Hindlimb muscle (tissue), 1 donor: ENCODE measurements around the gene SART1. TPM values are rescaled to one million over a fixed set of nuclear protein-coding genes. Genes with fewer than 3 reads are reported as not detected.
"Not testable (repeated sequence)": the region's sequence is repeated elsewhere in the genome, so short reads cannot be mapped to it uniquely, and the experiment has no call there.

Experiments used
- DNase-seq: peaks from one replicate; pipeline ENCODE4 v3.0.0-alpha.2; 2013
- polyA plus RNA-seq: library from polyadenylated mRNA; unstranded; fragments of 120-200 nt; gene quantifications from one replicate; pipeline ENCODE4 v1.2.1, GENCODE V29; 2013; ENCODE audit not compliant: insufficient read length

Gene SART1
- polyA plus RNA-seq, 1 donor, result 46.2 TPM

DNA sequence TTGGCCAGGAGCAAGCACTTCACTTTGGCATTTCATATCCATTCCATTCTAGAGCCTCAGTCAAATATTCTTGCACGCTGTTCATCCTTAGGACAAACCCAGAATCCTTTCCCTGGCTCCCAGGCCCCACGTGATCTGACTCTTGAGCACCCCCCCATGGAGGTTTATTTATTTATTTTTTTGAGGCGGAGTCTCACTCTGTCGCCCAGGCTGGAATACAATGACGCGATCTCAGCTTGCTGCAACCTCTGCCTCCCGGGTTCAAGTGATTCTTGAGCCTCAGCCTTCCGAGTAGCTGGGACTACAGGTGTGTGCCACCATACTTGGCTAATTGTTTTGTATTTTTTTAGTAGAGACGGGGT is 29.0 kb upstream of the SART1 start:
- no peak for DNase-seq

DNA sequence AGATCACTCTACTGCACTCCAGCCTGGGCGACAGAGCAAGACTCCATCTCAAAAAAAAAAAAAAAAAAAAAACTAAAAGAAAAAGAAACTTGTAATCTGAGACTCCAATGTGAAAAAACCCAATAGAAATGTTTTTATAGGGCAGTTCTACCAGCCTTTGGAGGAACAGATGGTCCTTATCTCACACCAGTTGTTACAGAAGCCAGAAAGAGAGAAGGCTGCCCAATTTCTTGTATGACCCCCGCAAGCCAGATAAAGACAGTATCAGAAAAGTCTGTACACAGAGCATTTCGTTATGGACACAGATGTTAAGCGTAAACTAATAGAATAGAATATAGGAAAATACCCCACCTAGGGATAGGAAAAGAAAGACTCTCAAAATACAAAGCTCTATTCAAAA is 27.5 kb upstream of the SART1 start:
- no peak for DNase-seq

- DNase-seq, result no peak
Observed at GRCh38 chr11:65937766-65938165, 23.8 kb upstream of the SART1 start.

GRCh38 chr11:65941720-65942310 is 19.7 kb upstream of the SART1 start:
- no peak for DNase-seq

DNA sequence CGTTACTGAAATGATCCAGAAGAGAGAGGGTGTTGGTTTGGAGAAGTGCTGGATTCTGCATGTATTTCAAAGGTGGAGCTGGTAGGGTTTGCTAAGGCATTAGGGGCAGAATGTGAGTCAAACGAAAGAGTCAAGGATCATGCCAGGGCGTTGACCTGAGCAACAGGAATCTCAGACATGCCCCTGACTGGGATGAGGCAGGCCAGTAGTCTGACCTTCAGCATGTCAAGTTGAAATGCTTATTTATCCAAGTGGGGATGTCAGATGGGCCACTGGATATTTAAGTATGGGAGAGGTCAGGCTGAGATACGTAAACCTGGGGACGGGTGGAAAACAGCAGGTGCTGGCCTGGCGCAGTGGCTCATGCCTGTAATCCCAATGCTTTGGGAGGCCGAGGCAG is 19.0 kb upstream of the SART1 start:
- no peak for DNase-seq

DNA sequence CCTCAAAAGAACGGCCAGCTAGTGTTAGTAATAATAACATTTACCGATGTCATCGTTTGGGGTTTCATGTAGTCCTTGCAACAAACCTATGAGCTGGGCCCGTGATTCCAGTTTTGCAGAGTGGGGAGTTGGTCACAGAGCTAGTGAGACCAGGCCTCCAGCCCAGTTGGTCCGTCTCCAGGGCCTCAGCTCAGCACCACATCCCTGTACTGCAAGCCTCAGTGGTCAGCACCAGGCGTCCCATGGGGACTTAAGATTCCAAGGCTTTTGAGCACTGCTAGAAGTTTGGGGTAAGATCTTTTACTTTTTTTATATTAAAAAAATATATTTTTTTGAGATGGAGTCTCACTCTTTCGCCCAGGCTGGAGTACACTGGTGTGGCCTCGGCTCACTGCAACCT is 17.3 kb upstream of the SART1 start:
- no peak for DNase-seq

DNA sequence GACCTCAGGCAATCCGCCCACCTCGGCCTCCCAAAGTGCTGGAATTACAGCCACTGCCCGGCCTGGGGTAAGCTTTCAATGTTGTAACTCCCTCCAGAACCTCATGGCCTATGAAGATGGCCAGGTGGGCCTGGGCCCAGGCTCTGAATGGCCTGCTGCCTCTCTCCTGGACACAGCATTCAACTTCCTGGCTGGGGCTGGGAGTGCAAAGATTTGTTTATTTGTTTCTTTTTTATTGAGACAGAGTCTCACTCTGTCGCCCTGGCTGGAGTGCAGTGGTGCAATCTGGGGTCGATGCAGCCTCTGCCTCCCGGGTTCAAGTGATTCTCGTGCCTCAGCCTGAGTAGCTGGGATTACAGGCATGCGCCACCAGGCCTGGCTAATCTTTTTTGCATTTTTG is 16.8 kb upstream of the SART1 start:
- no peak for DNase-seq

DNA sequence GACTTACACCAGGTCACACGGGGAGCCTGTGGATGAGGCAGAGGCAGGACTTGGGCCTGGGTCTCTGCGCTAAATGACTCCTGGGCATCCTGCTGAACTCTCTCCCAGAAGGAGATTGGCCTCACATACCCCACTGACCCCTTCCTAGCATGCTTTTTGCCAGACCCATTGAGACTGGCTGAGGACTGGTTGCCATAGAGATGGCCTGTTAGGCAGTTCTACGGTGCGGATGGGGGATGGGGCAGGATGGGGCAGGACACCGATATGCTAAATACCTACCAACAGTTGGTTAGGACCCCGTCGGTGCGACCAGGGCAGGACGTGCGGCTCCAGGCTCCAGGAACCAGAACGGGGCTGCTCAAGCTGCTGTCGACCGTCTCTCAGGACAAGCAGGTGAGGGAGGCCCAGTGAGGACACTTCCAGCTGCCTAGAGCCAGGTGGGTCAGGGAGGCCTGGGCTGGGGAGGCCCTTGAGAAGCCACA is 16.1 kb upstream of the SART1 start, which contains the start of gene TSGA10IP:
Gene TSGA10IP, plus strand, starts transcription at position 51 of the 482 bp plus-strand sequence. Its CDS starts 196 bp downstream, at position 247.
- DNase-seq, result no peak

- no peak for DNase-seq
Observed at GRCh38 chr11:65945941-65946558, 15.5 kb upstream of the SART1 start.

DNA sequence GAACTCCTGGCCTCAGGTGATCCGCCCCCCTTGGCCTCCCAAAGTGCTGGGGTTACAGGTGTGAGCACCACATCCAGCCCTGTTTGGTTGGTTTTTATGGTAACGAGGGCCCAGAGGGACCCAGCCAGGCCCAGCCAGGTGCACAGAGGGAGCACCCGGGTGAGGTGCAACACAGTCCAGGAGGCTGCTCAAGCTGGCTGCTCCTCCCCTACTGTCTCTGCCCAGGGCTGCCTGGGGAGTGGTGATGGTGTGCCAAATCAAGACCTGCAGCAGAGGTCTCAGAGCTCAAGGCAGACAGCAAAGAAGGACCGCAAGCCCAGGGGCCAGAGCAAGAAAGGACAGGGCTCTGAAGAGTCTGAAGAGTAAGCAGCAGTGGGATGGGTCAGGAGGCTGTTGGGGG is 14.9 kb upstream of the SART1 start:
- DNase-seq, result no peak

- no peak for DNase-seq
Observed at GRCh38 chr11:65947133-65947532, 14.4 kb upstream of the SART1 start.

DNA sequence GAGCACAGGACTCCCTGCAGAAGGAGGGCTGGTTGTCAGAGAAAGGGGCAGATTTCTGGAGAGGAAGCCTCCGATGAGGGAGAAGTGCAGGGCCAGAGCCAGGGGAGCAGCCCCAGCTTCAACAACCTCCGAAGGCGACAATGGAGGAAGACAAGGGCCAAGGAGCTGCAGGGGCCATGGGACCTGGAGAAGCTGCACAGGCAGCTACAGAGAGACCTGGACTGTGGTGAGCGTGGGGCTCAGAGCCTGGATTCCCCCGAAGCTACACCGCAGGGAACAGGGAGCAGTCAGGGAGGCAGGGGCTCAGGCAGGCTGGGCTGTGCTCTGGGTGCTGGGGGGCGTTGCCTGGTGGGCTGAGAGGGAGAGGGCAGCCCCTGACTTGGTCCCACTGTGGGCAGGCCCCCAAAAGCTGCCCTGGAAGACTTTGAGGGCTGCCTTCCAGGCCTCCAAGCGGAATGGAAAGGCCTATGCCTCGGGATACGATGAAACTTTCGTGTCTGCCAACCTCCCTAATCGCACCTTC is 13.9 kb upstream of the SART1 start:
- no peak for DNase-seq

- DNase-seq, result not testable (repeated sequence)
Observed at GRCh38 chr11:65950711-65951110, 10.8 kb upstream of the SART1 start.

GRCh38 chr11:65951641-65952040 is 9.9 kb upstream of the SART1 start:
- DNase-seq, result not testable (repeated sequence)

DNA sequence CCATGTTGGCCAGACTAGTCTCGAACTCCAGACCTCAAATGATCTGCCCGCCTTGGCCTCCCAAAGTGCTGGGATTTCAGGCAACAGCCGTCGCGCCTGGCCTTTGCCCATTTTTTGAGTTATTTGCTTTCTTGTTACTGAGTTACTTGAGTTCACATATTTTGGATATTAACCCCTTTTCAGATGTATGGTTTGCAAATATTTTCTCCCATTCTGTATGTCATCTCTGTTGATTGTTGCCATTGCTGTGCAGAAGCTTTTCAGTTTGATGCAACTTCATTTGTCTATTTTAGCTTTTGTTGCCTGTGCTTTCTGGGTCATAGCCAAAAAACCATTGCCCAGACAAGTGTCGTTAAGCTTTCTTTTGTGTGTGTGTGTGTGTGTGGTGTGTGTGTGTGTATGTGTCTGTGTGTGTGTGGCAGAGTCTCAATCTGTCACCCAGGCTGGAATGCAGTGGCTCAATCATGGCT is 9.4 kb upstream of the SART1 start:
- no peak for DNase-seq

GRCh38 chr11:65953471-65953870 is 8.1 kb upstream of the SART1 start:
- DNase-seq, result no peak

GRCh38 chr11:65954771-65955170 is 6.8 kb upstream of the SART1 start:
- DNase-seq, result no peak

GRCh38 chr11:65958291-65958690 is 3.2 kb upstream of the SART1 start:
- DNase-seq, result no peak

- no peak for DNase-seq
Observed at GRCh38 chr11:65958774-65959420, 2.6 kb upstream of the SART1 start.

DNA sequence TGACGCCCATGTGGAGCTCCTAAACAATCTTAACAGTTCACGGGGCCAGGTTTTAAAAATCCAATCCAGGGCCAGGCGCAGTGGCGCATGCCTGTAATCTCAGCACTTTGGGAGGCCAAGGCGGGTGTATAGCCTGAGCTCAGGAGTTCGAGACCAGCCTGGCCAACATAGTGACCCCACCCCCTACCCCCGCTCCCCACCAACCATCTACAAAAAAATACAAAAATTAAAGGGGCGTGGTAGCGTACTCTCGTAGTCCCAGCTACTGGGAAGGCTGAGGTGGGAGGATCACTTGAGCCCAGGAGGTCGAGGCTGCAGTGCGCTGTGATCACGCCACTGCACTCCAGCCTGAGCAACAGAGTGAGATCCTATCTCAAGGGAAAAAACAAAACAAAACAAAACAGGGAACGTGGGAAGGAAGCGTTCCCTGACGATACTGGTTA is 689 bp upstream of the SART1 start:
- no peak for DNase-seq

- DNase-seq, result no peak
Observed at GRCh38 chr11:65962141-65962564, 619 bp downstream of the SART1 start.

DNA sequence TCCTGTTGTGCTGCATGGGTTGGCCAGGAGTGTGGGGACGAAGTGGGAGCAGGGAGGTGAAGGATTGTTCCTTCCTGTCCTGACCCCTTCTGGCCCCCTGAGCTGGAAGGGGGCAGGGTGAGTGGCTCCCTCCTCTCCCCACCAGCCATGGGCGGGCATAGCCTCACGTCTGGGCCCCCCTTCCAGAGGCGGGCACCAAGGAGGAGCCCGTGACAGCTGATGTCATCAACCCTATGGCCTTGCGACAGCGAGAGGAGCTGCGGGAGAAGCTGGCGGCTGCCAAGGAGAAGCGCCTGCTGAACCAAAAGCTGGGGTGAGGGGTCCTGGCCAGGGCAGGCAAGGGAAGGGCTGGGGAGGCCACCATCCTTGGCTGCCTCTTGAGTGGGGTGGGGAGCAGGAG is 3.4 kb downstream of the SART1 start:
- no peak for DNase-seq

DNA sequence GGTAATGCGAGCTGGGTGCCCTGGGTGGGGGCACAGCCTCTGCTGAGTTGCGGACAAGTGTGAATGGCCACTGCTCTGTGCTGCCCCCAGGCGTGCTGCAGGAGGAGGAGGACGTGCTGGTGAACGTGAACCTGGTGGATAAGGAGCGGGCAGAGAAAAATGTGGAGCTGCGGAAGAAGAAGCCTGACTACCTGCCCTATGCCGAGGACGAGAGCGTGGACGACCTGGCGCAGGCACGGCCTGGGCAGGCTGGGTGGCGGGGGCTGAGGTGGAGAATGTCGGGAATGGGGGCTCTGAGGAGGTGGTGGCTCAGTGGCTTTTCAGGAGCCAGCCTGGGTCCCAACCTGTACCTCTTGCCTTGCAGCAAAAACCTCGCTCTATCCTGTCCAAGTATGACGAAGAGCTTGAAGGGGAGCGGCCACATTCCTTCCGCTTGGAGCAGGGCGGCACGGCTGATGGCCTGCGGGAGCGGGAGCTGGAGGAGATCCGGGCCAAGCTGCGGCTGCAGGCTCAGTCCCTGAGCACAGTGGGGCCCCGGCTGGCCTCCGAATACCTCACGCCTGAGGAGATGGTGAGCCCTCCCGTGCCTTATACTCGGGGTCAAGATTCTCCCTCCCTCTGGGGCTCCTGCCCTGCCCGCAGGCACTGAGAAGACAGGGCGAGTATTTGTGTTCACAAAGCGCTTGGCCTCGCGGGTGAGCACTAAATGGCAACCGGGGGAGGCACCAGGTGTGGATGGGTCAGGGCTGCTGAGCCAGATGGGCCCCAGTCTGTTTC is 4.6 kb downstream of the SART1 start:
- no peak for DNase-seq
